HG02763 (cell line): ENCODE measurements around the gene NOTO.
A peak's percentile ranks its signal among the peaks of the same experiment; 100 is the strongest.
"Not testable (repeated sequence)": the region's sequence is repeated elsewhere in the genome, so short reads cannot be mapped to it uniquely, and the experiment has no call there.

Source experiments
- ATAC-seq: cut with Tn5 transposase; IDR thresholded peaks from one replicate; pipeline ENCODE4 v1.9.1; 2021; ENCODE audit warnings: mild to moderate bottlenecking, moderate library complexity; ENCODE audit not compliant: unreplicated experiment

The NOTO gene

GRCh38 chr2:73202156-73203054 lies at the start of gene NOTO:
Gene NOTO (plus strand): TSS chr2:73202574. CDS start chr2:73202667, 93 bp downstream.
- no peak for ATAC-seq

- no peak for ATAC-seq
Observed at GRCh38 chr2:73156539-73157124, 45.7 kb upstream of the NOTO start.

- no peak for ATAC-seq
Observed at GRCh38 chr2:73162856-73163391, 39.5 kb upstream of the NOTO start.

GRCh38 chr2:73163483-73164367 lies 38.6 kb upstream of the NOTO start:
- peak; percentile 80 for ATAC-seq

- ATAC-seq: not testable (repeated sequence)
Observed at GRCh38 chr2:73165978-73166377, 36.4 kb upstream of the NOTO start.

- not testable (repeated sequence) for ATAC-seq
Observed at GRCh38 chr2:73166813-73167212, 35.6 kb upstream of the NOTO start.

- not testable (repeated sequence) for ATAC-seq
Observed at GRCh38 chr2:73168348-73168747, 34.0 kb upstream of the NOTO start.

GRCh38 chr2:73170341-73170740 lies 32.0 kb upstream of the NOTO start:
- not testable (repeated sequence) for ATAC-seq

- no peak for ATAC-seq
Observed at GRCh38 chr2:73172963-73173362, 29.4 kb upstream of the NOTO start.

- no peak for ATAC-seq
Observed at GRCh38 chr2:73173781-73174180, 28.6 kb upstream of the NOTO start.

- ATAC-seq: no peak
Observed at GRCh38 chr2:73174244-73174643, 28.1 kb upstream of the NOTO start.

- no peak for ATAC-seq
Observed at GRCh38 chr2:73174941-73175662, 27.3 kb upstream of the NOTO start.

- ATAC-seq: no peak
Observed at GRCh38 chr2:73175663-73176204, 26.6 kb upstream of the NOTO start.

- ATAC-seq: no peak
Observed at GRCh38 chr2:73176205-73176880, 26.0 kb upstream of the NOTO start.

GRCh38 chr2:73176881-73177644 lies 25.3 kb upstream of the NOTO start:
- peak; percentile 83 for ATAC-seq

- no peak for ATAC-seq
Observed at GRCh38 chr2:73177645-73178255, 24.6 kb upstream of the NOTO start.

GRCh38 chr2:73185965-73186364 lies 16.4 kb upstream of the NOTO start:
- no peak for ATAC-seq

- no peak for ATAC-seq
Observed at GRCh38 chr2:73187549-73187948, 14.8 kb upstream of the NOTO start.
